Stimulated activated CD8-positive, alpha-beta memory T cell treated with anti-CD3 and anti-CD28 coated beads, Interleukin-4, amount 100 ng/mL, for 4 hours (primary cell): Measurements from ENCODE around the gene TMEM190.
"Not testable (repeated sequence)": the region's sequence is repeated elsewhere in the genome, so short reads cannot be mapped to it uniquely, and the experiment has no call there.

Experiments
- DNase-seq, 2 donors: peaks; one replicate each; pipeline ENCODE4 v3.0.0-alpha.2; 2020; ENCODE audit warnings: low read depth in 2 of 2, low spot score in 1 of 2

TMEM190 gene

GRCh38 chr19:55389386-55390317, 13.0 kb downstream of the TMEM190 start:
- DNase-seq, result no peak

DNA sequence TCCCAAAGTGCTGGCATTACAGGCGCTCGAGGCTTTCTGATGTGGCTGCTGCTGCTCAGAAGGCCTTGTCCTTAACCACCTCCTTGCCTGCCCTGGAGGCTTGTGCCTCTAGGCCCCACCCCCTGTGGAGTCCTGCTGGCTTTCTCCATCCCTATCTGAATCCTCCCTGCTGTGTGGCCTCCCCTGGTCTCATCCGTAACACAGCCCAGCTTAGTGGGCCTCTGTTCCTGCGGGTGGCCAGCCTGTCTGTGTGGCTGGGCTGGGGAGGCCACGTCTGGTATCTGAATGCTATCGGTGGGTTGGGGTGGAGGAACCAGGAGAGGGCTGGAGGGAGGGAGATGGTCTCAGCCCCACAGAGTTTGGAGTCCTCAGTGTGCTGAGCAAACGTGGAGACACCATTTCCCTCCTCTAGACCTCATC, 13.8 kb downstream of the TMEM190 start:
- no peak for DNase-seq

DNA sequence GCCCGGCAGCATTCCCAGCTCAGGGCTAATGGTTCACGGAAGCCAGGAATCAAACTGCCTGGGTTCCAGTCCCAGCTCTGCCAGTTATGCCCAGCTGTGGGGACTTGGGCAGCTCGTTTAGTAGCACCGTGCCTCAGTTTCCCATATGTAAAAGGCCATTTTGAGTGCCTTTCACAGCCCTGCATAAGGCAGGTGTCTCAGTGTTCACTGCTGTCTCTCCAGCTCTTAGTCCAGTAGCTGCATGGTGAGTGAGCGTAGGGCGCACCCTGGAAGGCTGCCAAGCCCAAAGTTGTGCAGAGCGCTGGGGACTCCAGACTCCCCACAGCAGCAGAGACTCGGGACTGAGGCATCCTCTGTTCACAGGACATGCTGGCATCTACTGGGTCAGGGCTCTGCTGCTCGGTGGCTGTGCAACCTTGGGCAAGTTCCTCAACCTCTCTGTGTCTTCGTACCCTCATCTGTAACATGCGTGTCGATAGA, 14.6 kb downstream of the TMEM190 start:
- no peak for DNase-seq

DNA sequence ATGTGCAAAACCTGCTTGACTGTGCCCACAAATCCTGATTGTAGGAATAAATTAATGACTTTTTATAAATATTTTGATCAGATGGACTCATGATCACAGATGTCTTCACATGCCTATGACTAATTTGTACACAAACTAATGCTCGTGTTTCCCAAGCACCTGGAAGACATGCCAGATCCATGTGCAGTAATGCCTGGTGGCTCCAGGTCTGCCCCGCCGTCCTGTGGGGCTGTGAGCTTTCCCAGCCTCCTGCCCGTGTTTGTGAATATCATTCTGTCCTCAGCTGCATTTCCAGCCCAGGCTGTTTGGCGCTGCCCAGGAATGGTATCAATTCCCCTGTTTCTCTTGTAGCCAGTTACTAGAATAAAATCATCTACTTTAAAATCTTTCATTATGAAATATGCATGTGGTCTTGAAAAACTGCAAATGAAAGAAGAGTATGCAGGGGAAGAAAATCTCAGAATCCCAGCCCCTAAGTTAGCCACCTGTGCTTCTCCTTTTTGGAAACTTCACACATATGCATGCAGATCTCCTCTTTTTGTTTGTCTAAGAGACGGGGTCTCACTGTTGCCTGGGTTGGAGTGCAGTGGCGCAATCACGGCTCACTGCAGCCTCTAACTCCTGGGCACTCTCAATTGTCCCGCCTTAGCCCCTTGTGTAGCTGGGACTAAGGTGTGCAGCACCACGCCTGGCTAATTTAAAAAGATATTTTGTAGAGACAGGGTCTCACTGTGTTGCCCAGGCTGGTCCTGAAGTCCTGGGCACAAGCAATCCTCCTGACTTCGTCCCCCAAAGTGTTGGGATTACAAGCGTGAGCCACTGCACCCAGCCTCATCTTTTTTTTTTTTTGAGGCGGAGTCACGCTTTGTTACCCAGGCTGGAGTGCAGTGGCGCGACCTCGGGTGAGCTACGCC, 15.3 kb downstream of the TMEM190 start:
- DNase-seq, result no peak

- no peak for DNase-seq
These were observed 16.5 kb downstream of the TMEM190 start for GRCh38 chr19:55392820-55393761.

DNA sequence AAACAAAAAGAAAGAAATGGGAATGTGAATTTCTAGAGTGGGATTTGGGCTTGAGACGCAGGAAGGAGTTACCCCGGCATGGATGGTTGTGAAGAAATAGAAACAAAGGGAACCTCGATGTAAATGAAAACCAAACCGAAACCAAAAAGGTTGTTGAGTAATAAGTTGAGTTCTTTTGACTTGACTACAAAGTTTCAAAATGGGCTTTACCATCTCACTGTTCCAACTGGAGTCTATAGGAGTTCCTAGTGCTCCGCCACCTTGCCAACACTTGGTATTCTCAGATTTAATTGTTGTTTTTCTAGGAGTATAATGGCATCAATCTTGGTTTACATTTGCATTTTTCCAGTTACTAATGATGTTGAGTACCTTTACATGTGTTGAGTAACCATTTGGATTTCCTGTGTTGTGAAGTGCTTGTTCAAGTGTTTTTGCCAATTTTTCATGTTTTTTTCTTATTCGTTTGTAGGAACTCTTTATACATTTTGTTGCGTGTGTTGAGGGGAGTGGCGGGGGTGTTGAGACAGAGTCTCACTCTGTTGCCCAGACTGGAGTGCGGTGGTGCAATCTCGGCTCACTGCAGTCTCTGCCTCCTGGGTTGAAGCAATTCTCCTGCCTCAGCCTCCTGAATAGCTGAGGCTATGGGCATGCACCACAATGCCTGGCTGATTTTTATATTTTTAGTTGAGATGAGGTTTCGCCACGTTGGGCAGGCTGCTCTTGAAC, 21.7 kb downstream of the TMEM190 start:
- DNase-seq, result no peak

GRCh38 chr19:55400281-55401087, 23.9 kb downstream of the TMEM190 start:
- DNase-seq, result no peak

GRCh38 chr19:55401390-55401789, 24.8 kb downstream of the TMEM190 start:
- not testable (repeated sequence) for DNase-seq

- DNase-seq, result no peak
These were observed 25.9 kb downstream of the TMEM190 start for GRCh38 chr19:55402509-55402908.

- DNase-seq, result no peak
These were observed 29.0 kb downstream of the TMEM190 start for GRCh38 chr19:55405638-55406037.

DNA sequence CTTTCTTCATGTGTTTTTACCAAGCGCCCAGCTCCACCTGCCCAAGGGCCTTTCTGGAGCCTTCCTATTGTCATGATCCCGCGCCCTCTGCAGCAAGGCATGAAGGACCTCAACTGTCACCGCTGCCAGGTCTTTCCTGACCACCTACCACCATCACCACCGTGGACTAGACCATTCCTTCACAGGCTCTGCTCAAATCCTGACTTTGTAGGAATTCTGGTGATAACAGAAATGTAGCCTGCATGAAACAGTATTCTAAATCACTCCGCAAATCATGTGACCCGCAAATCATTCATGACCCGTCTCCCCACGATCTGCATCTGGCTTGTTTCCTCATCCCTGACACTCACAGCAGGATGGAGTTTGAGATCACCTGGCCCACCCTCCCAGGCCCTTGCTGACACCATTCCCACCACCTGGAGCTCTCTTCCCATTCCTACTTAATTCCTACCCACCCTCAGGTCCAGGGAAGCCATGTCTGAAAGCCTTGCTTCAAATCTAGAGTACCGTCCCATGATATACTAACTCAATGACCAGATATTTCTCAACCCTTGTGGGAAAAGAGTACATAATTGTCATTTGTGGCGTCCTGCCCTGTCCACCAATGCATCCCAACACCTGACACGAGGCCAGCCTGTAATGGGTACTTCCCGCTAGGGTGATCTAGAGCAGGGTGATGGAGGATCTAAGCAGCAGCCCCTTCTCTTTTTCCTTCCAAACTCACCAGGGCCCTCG, 29.6 kb downstream of the TMEM190 start:
- no peak for DNase-seq

- no peak for DNase-seq
These were observed 30.4 kb downstream of the TMEM190 start for GRCh38 chr19:55406826-55407549.

DNA sequence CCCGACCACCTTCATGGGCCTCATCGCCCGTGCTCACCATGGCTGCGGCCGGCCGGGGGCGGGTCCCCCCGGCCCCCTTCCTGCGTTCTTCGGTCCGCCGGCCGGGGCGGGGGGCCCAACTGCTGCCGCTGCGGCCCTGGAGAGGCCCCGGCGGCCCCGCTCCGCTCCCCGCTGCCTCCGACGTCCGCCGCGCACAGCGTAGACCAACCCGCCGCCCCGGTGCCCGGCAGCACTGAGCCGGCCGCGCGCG, 30.8 kb downstream of the TMEM190 start, which contains the start of gene UBE2S:
Gene UBE2S (minus strand): TSS at position 239 of the 250 bp plus-strand sequence. CDS start 199 bp downstream, at position 40.
- not testable (repeated sequence) for DNase-seq

- DNase-seq, result peak; percentile 88 to 95
These were observed 31.3 kb downstream of the TMEM190 start for GRCh38 chr19:55407800-55408532.

DNA sequence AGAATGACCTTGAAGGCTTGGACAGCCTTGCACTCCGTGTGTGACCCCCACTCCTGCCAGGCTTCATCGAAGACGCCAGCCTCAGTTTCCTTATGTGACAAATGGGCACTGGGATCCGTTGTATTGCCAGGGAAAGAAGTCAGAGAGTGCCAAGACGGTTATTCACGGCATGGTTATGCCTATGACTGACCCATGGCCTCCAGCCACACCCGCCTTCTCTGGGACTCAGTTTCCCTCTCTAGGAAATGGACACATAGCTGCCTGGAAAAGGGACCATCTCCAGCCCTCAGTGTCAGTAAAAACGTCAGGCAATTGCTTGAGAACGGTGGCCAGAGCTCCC, 31.9 kb downstream of the TMEM190 start:
- DNase-seq, result no peak

DNA sequence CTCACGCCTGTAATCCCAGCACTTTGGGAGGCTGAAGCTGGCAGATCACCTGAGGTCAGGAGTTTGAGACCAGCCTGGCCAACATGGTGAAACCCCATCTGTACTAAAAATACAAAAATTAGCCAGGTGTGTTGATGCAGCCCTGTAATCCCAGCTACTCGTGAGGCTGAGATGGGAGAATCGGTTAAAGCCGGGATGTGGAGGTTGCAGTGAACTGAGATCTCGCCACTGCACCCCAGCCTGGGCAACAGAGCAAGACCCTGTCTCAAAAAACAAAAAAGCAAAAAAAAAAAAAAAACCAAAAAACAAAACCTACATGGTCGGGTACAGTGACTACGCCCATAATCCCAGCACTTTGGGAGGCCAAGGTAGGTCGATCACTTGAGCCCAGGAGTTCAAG, 32.6 kb downstream of the TMEM190 start:
- DNase-seq, result not testable (repeated sequence)

DNA sequence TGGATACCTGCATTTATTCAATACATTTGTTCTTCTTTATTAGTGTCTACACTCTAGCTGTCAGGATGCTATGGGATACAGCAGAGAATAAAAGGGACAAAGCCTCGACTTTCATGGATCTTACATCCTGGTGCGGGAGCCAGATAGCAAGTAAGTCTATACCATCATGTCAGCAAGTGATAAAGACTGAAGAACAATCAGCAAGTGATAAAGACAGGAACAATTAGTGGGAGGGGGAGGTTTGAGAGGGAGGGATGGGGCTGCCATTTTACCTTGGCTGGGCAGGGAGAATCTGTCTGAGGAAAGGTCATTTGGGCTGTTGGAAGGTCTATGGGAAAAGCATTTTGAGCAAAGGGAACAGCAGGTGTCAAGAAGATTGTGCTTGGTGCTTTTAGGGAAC, 33.5 kb downstream of the TMEM190 start:
- no peak for DNase-seq
